RWPE1 (cell line): ENCODE measurements around the gene PRSS38.
A peak's percentile ranks its signal among the peaks of the same experiment; 100 is the strongest.

Experiments
- CTCF ChIA-PET: fragments of 350-600 bp; sonication (Branson Sonifier 250); formaldehyde crosslinking; extraction: SDS; loops from one replicate; lab custom pipeline; 2021; lab: Yijun Ruan, JAX
- POLR2A ChIA-PET: fragments of 400-600 bp; formaldehyde crosslinking; extraction: SDS; loops from one replicate; lab custom pipeline; 2020; ENCODE audit warnings: antibody characterized with exemption; ENCODE audit not compliant: low non-redundant PET; lab: Yijun Ruan, JAX
- DNase-seq: peaks from one replicate; pipeline ENCODE4 v3.0.0; 2012; ENCODE audit warnings: low spot score
- H3K27ac ChIP-seq: fragments of 450-650 bp; 2 replicates; pipeline ENCODE4 v1.5.1; 2017
- CTCF ChIP-seq: fragments of 450-650 bp; conservative IDR thresholded peaks from 2 replicates; pipeline ENCODE4 v1.5.1; 2017; ENCODE audit warnings: low read depth, mild to moderate bottlenecking

The PRSS38 gene

GRCh38 chr1:227880342-227880924, 65.0 kb downstream of the PRSS38 start:
- TF ChIP-seq CTCF: no peak
- H3K27ac ChIP-seq: no peak overlapping the region
- DNase-seq: no peak
- CTCF ChIA-PET: interaction anchor here (0.6 to 1.0 kb wide), 2 partner anchors 36 to 64 kb away, joined by 4 read pairs; no protein-coding TSS in a partner anchor
- POLR2A ChIA-PET: no interaction called here

GRCh38 chr1:227883073-227883520, 67.6 kb downstream of the PRSS38 start:
- H3K27ac ChIP-seq: no peak overlapping the region
- TF ChIP-seq CTCF: no peak
- DNase-seq: no peak
- CTCF ChIA-PET: interaction anchor here (0.5 to 1.4 kb wide), 3 partner anchors 8 to 89 kb away, joined by 3 to 4 read pairs (median 3); no protein-coding TSS in a partner anchor
- POLR2A ChIA-PET: no interaction called here

GRCh38 chr1:227883641-227884301, 68.3 kb downstream of the PRSS38 start:
- no peak for DNase-seq
- no peak overlapping the region for H3K27ac ChIP-seq
- ChIA-PET POLR2A (no interaction called here), CTCF (interaction anchor here (0.5 to 1.4 kb wide), 4 partner anchors 9 to 1724 kb away, joined by 3 to 4 read pairs (median 4); no protein-coding TSS in a partner anchor)
- no peak for TF ChIP-seq CTCF

GRCh38 chr1:227884370-227885134, 69.1 kb downstream of the PRSS38 start:
- ChIA-PET POLR2A (no interaction called here), CTCF (interaction anchor here (0.7 to 1.4 kb wide), 2 partner anchors 9 to 88 kb away, joined by 3 to 4 read pairs; no protein-coding TSS in a partner anchor)
- no peak for DNase-seq
- peak overlapping the region; percentile 92 for H3K27ac ChIP-seq
- TF ChIP-seq CTCF: no peak

- no peak for TF ChIP-seq CTCF
- ChIA-PET POLR2A (no interaction called here), CTCF (interaction anchor here (0.6 to 0.7 kb wide), 2 partner anchors 61 to 668 kb away, joined by 3 read pairs; no protein-coding TSS in a partner anchor)
- peak overlapping the region; percentile 92 for H3K27ac ChIP-seq
- no peak for DNase-seq
These were observed 69.7 kb downstream of the PRSS38 start for GRCh38 chr1:227885135-227885647.
